GM23338 (cell line): ENCODE measurements around the gene G6PC3. TPM values are rescaled to one million over a fixed set of nuclear protein-coding genes. Genes with fewer than 3 reads are reported as not detected.

ENCODE experiments used
- ATAC-seq: fragments of 200-7000 bp; cut with Tn5 transposase; 3 replicates; pipeline ENCODE4 v1.9.1; 2020
- DNase-seq: peaks from one replicate; pipeline ENCODE4 v3.0.0-alpha.2; 2015; ENCODE audit warnings: low spot score
- H2AFZ ChIP-seq: fragments of 200-600 bp; sonication (generic); 2 replicates; pipeline ENCODE4 v1.8.0; 2016; ENCODE audit warnings: antibody characterized with exemption, mild to moderate bottlenecking, moderate library complexity
- H3F3A ChIP-seq: fragments of 200-600 bp; sonication (generic); replicated peaks from 2 replicates; pipeline ENCODE4 v1.8.0; 2017; ENCODE audit warnings: antibody characterized with exemption, mixed run types, low read depth
- H3K27ac ChIP-seq: fragments of 200-600 bp; sonication (generic); 2 replicates; pipeline ENCODE4 v1.6.1; 2016; ENCODE audit warnings: low read depth
- H3K27me3 ChIP-seq: fragments of 200-600 bp; sonication (generic); 2 replicates; pipeline ENCODE4 v1.8.0; 2016; ENCODE audit warnings: mild to moderate bottlenecking, mixed run types, moderate library complexity; ENCODE audit not compliant: insufficient read depth
- H3K36me3 ChIP-seq: fragments of 200-600 bp; sonication (generic); 2 replicates; pipeline ENCODE4 v1.8.0; 2016; ENCODE audit warnings: mild to moderate bottlenecking; ENCODE audit not compliant: insufficient read depth
- H3K4me1 ChIP-seq: fragments of 200-600 bp; sonication (generic); 2 replicates; pipeline ENCODE4 v1.8.0; 2016; ENCODE audit warnings: mild to moderate bottlenecking, moderate library complexity; ENCODE audit not compliant: insufficient read depth
- H3K4me2 ChIP-seq: fragments of 200-600 bp; sonication (generic); 2 replicates; pipeline ENCODE4 v1.7.1; 2017; ENCODE audit warnings: mixed run types
- H3K4me3 ChIP-seq: fragments of 200-600 bp; sonication (generic); 2 replicates; pipeline ENCODE4 v1.6.1; 2016; ENCODE audit warnings: mixed run types
- H3K79me2 ChIP-seq: fragments of 200-600 bp; sonication (generic); replicated peaks from 2 replicates; pipeline ENCODE4 v1.8.0; 2017; ENCODE audit warnings: mild to moderate bottlenecking; ENCODE audit not compliant: insufficient read depth
- H3K9me2 ChIP-seq: fragments of 200-600 bp; sonication (generic); 2 replicates; pipeline ENCODE4 v1.8.0; 2017; ENCODE audit not compliant: insufficient read depth
- H4K20me1 ChIP-seq: fragments of 200-600 bp; sonication (generic); replicated peaks from 2 replicates; pipeline ENCODE4 v1.8.0; 2017; ENCODE audit warnings: mild to moderate bottlenecking; ENCODE audit not compliant: insufficient read depth
- H3K27ac Mint-ChIP-seq: 2 replicates; pipeline ENCODE4 v1.8.0; 2020; ENCODE audit warnings: inconsistent platforms, mild to moderate bottlenecking, moderate library complexity, mixed read lengths
- H3K27me3 Mint-ChIP-seq: 3 replicates; pipeline ENCODE4 v1.8.0; 2022; ENCODE audit warnings: low read depth, mild to moderate bottlenecking, moderate library complexity, mixed read lengths, inconsistent platforms; ENCODE audit not compliant: insufficient read depth, poor library complexity
- H3K36me3 Mint-ChIP-seq: 3 replicates; pipeline ENCODE4 v1.8.0; 2021; ENCODE audit warnings: low read depth, mild to moderate bottlenecking, inconsistent platforms, moderate library complexity, mixed read lengths
- H3K4me1 Mint-ChIP-seq: 3 replicates; pipeline ENCODE4 v1.8.0; 2020; ENCODE audit warnings: mild to moderate bottlenecking, inconsistent platforms, mixed read lengths
- H3K4me3 Mint-ChIP-seq: 3 replicates; pipeline ENCODE4 v1.8.0; 2021; ENCODE audit warnings: moderate library complexity, mild to moderate bottlenecking, inconsistent platforms, mixed read lengths
- H3K9me3 Mint-ChIP-seq: 3 replicates; pipeline ENCODE4 v1.8.0; 2020; ENCODE audit warnings: moderate library complexity, mild to moderate bottlenecking, inconsistent platforms, mixed read lengths
- CREB1 ChIP-seq: fragments of 250-450 bp; sonication (Bioruptor Pico); IDR thresholded peaks from 2 replicates; pipeline ENCODE4 v1.5.0; 2020; ENCODE audit warnings: low read depth, mild to moderate bottlenecking, moderate library complexity
- CTCF ChIP-seq, 2 experiments: fragments of 200-600 bp in 1 of 2; sonication (generic) in 1 of 2; conservative IDR thresholded peaks; 2 replicates each; pipeline versions ENCODE4 v1.5.1 to v1.6.1; 2016 to 2017; ENCODE audit warnings: antibody characterized with exemption in 2 of 2, low read depth in 2 of 2, mild to moderate bottlenecking in 2 of 2, moderate library complexity in 1 of 2
- ETS1 ChIP-seq: IDR thresholded peaks from 2 replicates; pipeline ENCODE4 v1.6.1; 2016; ENCODE audit warnings: antibody characterized with exemption
- JUNB ChIP-seq: IDR thresholded peaks from one replicate; pipeline ENCODE4 v1.6.1; 2016; ENCODE audit warnings: antibody characterized with exemption; ENCODE audit not compliant: unreplicated experiment
- NANOG ChIP-seq: IDR thresholded peaks from 2 replicates; pipeline ENCODE4 v1.6.1; 2016; ENCODE audit warnings: antibody characterized with exemption, borderline replicate concordance
- POLR2AphosphoS5 ChIP-seq: IDR thresholded peaks from 2 replicates; pipeline ENCODE4 v1.6.1; 2016; ENCODE audit warnings: antibody characterized with exemption, low read depth
- REST ChIP-seq: IDR thresholded peaks from one replicate; pipeline ENCODE4 v1.6.1; 2018; ENCODE audit warnings: antibody characterized with exemption; ENCODE audit not compliant: unreplicated experiment
- STAT1 ChIP-seq: IDR thresholded peaks from one replicate; pipeline ENCODE4 v1.6.1; 2016; ENCODE audit warnings: antibody characterized with exemption; ENCODE audit not compliant: unreplicated experiment
- ZNF462 ChIP-seq: fragments of 250-450 bp; sonication (Bioruptor Pico); IDR thresholded peaks from 2 replicates; pipeline ENCODE4 v1.5.0; 2020; ENCODE audit warnings: mild to moderate bottlenecking, moderate library complexity
- polyA plus RNA-seq: library from polyadenylated mRNA; unstranded; fragments of >200 nt; fragmentation: Nextera tagmentation; extraction: Ambion mirVana; gene quantifications from 2 replicates; pipeline ENCODE4 v1.2.1, GENCODE V29; 2016
- total RNA-seq: library from RNA; depleted of rRNA; stranded (reverse); fragments of >200 nt; shearing (Covaris generic); gene quantifications from 2 replicates; pipeline ENCODE4 v1.2.3, GENCODE V29; 2014

G6PC3 gene
- total and polyA plus RNA-seq, 2 experiments from 2014 or later = 112 to 143 TPM

GRCh38 chr17:44092051-44092450, 21.5 kb downstream of the G6PC3 start:
- Histone ChIP-seq H3K27me3 (no peaks in the 10 kb centered on the region), H3F3A (peaks cover 19% of the 10 kb centered on the region), H3K4me3 (no peak overlapping the region), H3K4me2 (no peak overlapping the region), H2AFZ (no peak overlapping the region), H3K27ac (no peak overlapping the region), H3K79me2 (peaks cover 11% of the 10 kb centered on the region; the same call in 1 of the 2 replicates), H4K20me1 (no peaks in the 10 kb centered on the region), H3K4me1 (peaks cover 39% of the 10 kb centered on the region), H3K36me3 (no peaks in the 10 kb centered on the region; the same call in 1 of the 2 replicates), H3K9me2 (no peaks in the 10 kb centered on the region)
- DNase-seq (no peak), ATAC-seq (no peak)
- no peak overlapping the region for H3K4me3 Mint-ChIP-seq
- peaks cover 20% of the 10 kb centered on the region for H3K36me3 Mint-ChIP-seq
- H3K4me1 Mint-ChIP-seq = peaks cover 40% of the 10 kb centered on the region
- H3K27me3 Mint-ChIP-seq = peaks cover 19% of the 10 kb centered on the region
- no peak for TF ChIP-seq POLR2AphosphoS5
- TF ChIP-seq STAT1 = no peak
- TF ChIP-seq NANOG = no peak
- TF ChIP-seq ETS1 = no peak
- no peak for TF ChIP-seq CREB1 (CRISPR knock-in tag)
- no peak for TF ChIP-seq CTCF (conservative IDR thresholded peaks at IDR 0.05; ENCODE audit: low read depth in 2 of 2)
- no peak for TF ChIP-seq JUNB
- TF ChIP-seq ZNF462 = no peak
- TF ChIP-seq REST = no peak
- H3K27ac Mint-ChIP-seq = no peak overlapping the region
- no peaks in the 10 kb centered on the region; the same call in 2 of the 3 replicates for H3K9me3 Mint-ChIP-seq
